HCT116 (cell line): ENCODE measurements around the gene NUCB1.

ENCODE experiments used
- ATF3 ChIP-seq: IDR thresholded peaks from 2 replicates; pipeline ENCODE4 v1.6.1; 2012
- CEBPB ChIP-seq: IDR thresholded peaks from 2 replicates; pipeline ENCODE4 v1.6.1; 2012; ENCODE audit warnings: low read depth
- CTCF ChIP-seq, 3 experiments: fragments of 200-600 bp in 1 of 3; sonication (generic) in 1 of 3; IDR thresholded peaks in 2 of 3; conservative IDR thresholded peaks in 1 of 3; 2 replicates each; pipeline ENCODE4 v1.5.1; 2012 to 2017; ENCODE audit warnings: low read depth in 2 of 3, low read length in 2 of 3, antibody characterized with exemption in 1 of 3, borderline replicate concordance in 1 of 3, control low read depth in 1 of 3, mild to moderate bottlenecking in 1 of 3, mixed read lengths in 1 of 3, mixed run types in 1 of 3, moderate library complexity in 1 of 3; ENCODE audit not compliant: insufficient read depth in 1 of 3
- ELF1 ChIP-seq: IDR thresholded peaks from 2 replicates; pipeline ENCODE4 v1.6.1; 2012; ENCODE audit warnings: low read depth, borderline replicate concordance
- EZH2 ChIP-seq: fragments of 200-600 bp; sonication (generic); IDR thresholded peaks from 2 replicates; pipeline ENCODE4 v1.6.1; 2017; ENCODE audit warnings: antibody characterized with exemption, mixed run types
- EZH2phosphoT487 ChIP-seq: fragments of 200-600 bp; IDR thresholded peaks from 2 replicates; pipeline ENCODE4 v1.6.1; 2018; ENCODE audit warnings: antibody characterized with exemption, borderline replicate concordance
- MAX ChIP-seq: IDR thresholded peaks from 2 replicates; pipeline ENCODE4 v1.6.1; 2012
- POLR2A ChIP-seq: IDR thresholded peaks from 2 replicates; pipeline ENCODE4 v1.7.0; 2011; ENCODE audit warnings: borderline replicate concordance; ENCODE audit not compliant: insufficient read depth, insufficient read length; ENCODE audit errors: extremely low read depth
- POLR2AphosphoS5 ChIP-seq: IDR thresholded peaks from 2 replicates; pipeline ENCODE4 v1.6.1; 2011; ENCODE audit warnings: mild to moderate bottlenecking, low read depth, low read length, moderate library complexity
- RAD21 ChIP-seq: IDR thresholded peaks from 2 replicates; pipeline ENCODE4 v1.6.1; 2012; ENCODE audit warnings: low read depth, mild to moderate bottlenecking
- SRF ChIP-seq: IDR thresholded peaks from 2 replicates; pipeline ENCODE4 v1.6.1; 2012; ENCODE audit warnings: low read depth
- TCF7L2 ChIP-seq: IDR thresholded peaks from 2 replicates; pipeline ENCODE4 v1.7.0; 2011; ENCODE audit warnings: borderline replicate concordance, inconsistent platforms; ENCODE audit not compliant: insufficient read depth, insufficient read length; ENCODE audit errors: extremely low read depth
- ZNF274 ChIP-seq: fragments of 200-500 bp; sonication (Bioruptor generic); IDR thresholded peaks from 2 replicates; pipeline ENCODE4 v1.6.1; 2014; ENCODE audit warnings: mild to moderate bottlenecking, low read depth, low read length, inconsistent platforms

DNA sequence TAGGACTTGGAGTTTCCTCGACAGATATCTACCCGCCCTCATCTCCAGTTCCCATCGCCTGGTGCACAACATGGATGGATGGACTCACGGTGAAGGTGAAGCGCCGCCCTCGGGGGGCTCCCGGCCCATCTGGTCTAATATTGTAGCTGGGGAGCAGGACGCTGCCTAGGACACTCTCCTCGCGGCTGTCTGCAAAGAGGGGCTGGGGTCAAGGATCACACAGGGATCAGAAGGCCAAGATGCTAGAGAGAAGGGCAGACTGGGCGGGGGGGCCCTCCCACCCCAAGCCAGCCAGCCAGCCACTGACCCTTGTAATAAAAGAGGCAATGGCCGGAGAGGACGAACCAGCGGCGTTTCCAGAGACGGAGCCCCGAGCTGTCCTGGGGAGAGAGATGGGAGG is 38.8 kb upstream of the NUCB1 start:
- TF ChIP-seq CTCF (IDR thresholded peaks at IDR 0.05 in 2 of 3, conservative IDR thresholded peaks at IDR 0.05 in 1 of 3; ENCODE audit: borderline replicate concordance in 1 of 3, insufficient read depth in 1 of 3, low read depth in 2 of 3, low read length in 2 of 3) (no peak), POLR2A (no peak), ELF1 (no peak), EZH2 (no peak), EZH2phosphoT487 (no peak), CEBPB (no peak), ATF3 (no peak), MAX (no peak), ZNF274 (no peak), POLR2AphosphoS5 (no peak), SRF (no peak), RAD21 (no peak), TCF7L2 (no peak)
